Ramos (cell line): ENCODE results near the gene SYTL1.

Source experiments
- in situ Hi-C: fragments of 300-500 bp; cut with MboI; formaldehyde crosslinking; loops from one replicate; pipeline ENCODE4 v1.14.3; 2022; ENCODE audit warnings: low sequenced_read_pairs; ENCODE audit not compliant: unreplicated experiment

The SYTL1 gene

GRCh38 chr1:27345272-27345671, 3.5 kb downstream of the SYTL1 start:
- in situ Hi-C loops = no loop called here

DNA sequence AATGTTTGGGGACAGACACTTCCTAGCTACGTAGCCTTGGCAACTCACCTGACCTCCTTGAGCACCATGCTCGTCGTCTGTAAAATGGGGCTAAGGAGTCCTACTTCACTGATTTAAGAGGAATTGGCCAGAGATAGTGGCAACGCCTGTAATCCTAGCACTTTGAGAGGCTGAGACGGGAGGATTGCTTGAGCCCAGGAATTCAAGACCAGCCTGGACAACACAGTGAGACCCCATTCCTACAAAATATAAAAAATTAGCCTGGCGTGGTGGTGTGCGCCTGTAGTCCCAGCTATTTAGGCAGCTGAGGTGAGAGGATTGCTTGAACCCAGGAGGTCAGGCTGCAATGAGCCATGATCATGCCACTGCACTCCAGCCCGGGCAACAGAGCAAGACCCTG, 4.5 kb downstream of the SYTL1 start:
- in situ Hi-C loops = no loop called here

GRCh38 chr1:27346991-27347624, 5.3 kb downstream of the SYTL1 start:
- in situ Hi-C loops = no loop called here

- in situ Hi-C loops = no loop called here
These were observed 7.3 kb downstream of the SYTL1 start for GRCh38 chr1:27348861-27349783.

GRCh38 chr1:27349784-27350662, 8.2 kb downstream of the SYTL1 start:
- in situ Hi-C loops = no loop called here

DNA sequence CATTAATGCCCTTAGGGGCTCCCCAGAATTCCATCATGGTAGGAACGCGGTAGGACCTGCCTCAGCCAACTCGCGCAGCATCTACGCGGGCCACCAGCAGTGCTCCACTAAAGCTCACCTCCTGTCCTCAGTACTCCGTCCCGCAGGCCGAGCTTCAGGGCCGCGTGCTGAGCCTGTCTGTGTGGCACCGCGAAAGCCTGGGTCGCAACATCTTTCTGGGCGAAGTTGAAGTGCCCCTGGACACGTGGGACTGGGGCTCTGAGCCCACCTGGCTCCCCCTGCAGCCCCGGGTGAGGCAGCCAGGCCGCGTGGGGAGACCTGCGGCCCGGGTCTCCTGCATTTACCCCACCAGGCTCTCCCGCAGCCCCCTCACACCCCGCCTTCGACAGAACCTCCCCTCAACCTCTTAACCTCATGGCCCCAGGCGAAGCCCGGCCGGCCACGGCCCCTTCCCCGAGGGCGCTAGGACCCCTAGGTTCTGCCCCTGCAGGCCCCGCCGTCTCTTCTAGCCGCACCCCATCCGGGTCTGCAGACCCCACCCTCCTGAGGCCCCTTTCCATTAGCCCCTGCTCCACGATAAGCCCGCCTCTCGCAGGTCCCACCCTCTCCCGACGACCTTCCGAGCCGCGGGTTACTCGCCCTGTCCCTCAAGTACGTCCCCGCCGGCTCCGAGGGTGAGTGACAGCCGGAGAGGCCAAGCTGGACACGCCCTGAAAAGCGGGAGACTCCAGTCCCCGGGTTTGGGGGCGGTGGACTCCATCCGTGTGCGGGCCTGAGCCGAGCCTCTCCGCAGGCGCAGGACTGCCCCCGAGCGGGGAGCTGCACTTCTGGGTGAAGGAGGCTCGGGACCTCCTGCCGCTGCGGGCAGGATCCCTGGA, 9.1 kb downstream of the SYTL1 start:
- in situ Hi-C loops = no loop called here

- in situ Hi-C loops = no loop called here
These were observed 9.8 kb downstream of the SYTL1 start for GRCh38 chr1:27351541-27352107.

DNA sequence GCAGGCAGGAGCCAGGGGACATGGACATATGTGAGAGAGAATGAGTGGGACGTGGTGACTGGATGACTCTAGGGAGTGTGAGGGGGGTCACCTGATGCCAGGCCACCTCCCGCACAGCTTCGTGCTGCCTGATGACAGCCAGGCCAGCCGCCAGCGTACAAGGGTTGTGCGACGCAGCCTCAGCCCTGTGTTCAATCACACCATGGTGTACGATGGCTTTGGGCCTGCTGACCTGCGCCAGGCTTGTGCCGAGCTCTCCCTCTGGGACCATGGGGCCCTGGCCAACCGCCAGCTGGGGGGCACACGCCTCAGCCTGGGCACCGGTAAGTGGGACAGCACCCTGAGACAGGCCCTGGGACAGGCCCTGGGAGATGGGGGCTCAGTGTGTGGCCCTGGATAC, 11.3 kb downstream of the SYTL1 start:
- in situ Hi-C loops = no loop called here

DNA sequence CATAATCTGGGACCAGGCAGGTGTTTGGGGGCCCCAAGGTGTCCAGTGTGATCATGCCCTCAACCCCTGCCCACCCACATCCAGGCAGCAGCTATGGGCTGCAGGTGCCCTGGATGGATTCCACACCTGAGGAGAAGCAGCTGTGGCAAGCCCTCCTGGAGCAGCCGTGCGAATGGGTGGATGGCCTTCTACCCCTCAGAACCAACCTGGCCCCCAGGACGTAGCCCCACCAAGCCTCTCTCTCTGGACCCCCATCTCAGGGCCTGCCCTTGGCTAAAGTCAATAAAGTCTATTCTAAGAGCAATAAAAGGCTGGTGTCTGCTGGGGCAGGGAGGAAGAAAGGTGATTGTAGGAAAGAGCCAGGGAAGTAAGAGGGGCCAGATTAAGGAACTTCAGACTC, 11.8 kb downstream of the SYTL1 start:
- in situ Hi-C loops = no loop called here

- in situ Hi-C loops = no loop called here
These were observed 13.9 kb downstream of the SYTL1 start for GRCh38 chr1:27355683-27356082.

DNA sequence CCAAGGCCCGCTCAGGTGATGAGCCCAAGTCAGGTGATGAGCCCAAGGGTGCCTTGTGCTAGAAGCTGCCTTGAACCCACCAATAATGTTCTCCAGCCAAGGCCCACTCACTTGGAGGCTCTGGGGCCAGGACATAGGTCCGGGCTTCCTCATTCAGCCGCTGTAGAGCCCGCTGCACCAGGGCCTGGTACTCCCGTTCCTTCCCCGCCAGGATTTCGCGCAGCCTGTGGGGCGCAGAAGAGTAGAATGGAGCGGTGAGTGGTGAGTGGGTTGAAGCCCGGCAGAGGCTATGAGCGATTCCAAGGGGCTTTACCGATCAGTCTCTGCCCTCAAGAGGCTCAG, 14.4 kb downstream of the SYTL1 start:
- in situ Hi-C loops = no loop called here

- in situ Hi-C loops = no loop called here
These were observed 14.9 kb downstream of the SYTL1 start for GRCh38 chr1:27356619-27357280.

DNA sequence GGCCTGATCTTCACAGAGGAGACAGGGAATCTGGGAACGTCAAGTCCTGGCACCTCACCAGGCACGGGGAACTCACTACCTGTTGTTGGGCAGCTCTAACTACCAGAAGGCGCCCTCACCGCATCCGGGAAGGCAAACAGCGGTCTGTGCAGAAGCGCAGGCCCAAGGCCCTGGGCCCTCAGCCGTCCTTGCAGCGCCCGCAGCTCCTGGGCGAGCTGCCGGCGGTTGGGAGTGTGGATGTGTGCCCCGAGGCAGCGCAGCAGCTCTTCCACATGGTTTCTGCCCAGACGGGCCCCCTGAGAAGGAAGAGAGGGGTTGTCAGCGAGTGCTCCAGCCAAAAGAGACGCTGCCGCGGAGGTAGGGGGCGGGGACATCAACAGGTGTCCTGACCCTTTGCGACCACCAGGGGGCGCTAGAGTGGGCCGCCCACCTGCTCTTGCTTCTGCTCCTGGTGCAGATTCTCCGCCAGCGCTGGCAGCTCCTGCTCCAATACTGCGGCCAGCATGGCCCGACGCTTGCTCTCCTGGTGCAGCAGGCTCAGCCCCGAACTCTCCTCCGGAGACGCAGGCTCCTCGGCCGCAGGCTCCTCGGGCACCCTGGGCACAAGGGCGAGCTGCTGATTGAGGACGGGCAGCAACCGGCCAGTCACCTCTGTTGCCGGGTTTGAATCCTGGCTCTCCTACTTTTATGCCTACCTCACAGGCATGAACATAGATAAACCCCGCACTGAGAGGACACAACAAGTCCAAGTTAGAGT, 15.6 kb downstream of the SYTL1 start:
- in situ Hi-C loops = no loop called here

- in situ Hi-C loops = no loop called here
These were observed 16.5 kb downstream of the SYTL1 start for GRCh38 chr1:27358038-27358927.

GRCh38 chr1:27358928-27359313, 17.1 kb downstream of the SYTL1 start:
- in situ Hi-C loops = no loop called here

GRCh38 chr1:27359822-27360158, 18.0 kb downstream of the SYTL1 start:
- in situ Hi-C loops = no loop called here

DNA sequence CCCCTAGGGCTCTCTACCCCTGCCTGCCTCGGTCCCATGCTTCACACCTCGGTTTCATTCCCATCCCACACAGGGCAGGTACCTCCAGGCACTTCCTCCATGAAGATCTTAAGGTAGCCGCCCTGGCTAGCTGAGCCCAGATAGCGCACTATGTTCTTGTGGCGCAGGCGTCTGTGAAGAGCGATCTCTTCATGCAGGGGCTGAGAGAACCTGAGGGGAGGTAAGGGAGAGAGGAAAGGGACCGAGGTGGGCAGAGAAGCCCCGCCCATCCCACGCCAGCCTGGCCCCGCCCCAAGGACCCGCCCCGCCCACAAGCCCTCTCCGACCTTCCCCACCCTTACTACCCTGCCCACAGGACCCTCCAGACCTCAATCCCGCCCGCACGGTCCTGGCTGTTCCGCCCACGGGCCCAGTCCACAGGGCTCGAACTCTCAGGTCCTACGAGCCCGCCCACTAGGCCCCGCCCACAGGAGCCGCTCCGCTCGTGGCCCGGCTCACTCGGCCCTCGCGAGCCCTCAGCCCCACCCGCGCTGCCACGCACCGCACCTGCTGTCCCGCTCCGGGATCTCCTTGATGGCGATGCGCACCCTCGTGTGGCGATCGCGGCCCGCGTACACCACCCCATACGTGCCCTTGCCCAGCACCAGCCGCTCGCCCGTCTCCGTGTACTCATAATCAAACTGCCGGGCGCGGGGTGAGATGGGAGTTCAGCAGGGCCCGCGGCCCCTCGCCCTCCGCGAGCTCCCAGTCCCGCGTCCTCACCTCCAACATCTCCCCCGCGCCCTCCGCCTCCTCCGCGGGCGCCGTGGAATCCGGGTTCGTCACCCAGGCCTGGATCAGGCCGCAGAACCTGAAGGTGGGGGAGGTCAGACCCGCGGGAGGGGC, 18.6 kb downstream of the SYTL1 start:
- in situ Hi-C loops = no loop called here
